ENCODE results near the gene NKD2.
"Not testable (repeated sequence)": the region's sequence is repeated elsewhere in the genome, so short reads cannot be mapped to it uniquely, and the experiment has no call there.

The NKD2 gene

DNA sequence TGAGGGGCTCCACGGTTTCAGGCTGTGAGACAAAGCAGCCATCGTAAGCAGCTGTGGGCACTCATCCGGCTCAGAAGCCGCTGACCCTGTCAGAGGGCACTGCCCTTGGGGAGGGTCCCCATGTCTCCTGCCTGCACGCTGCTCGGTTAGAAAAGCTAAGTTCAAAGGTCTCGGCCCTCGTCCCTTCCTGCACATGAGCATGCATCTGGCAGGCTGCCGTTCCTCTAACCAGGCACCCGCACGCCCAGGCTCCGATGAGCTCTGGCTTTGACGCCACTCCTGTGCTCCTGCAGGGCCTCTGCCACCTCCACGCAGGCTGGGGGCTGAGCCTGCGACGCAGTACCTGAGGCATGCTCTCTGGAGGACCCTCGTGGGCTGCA lies 51.3 kb downstream of the NKD2 start:
- no peak for DNase-seq

DNA sequence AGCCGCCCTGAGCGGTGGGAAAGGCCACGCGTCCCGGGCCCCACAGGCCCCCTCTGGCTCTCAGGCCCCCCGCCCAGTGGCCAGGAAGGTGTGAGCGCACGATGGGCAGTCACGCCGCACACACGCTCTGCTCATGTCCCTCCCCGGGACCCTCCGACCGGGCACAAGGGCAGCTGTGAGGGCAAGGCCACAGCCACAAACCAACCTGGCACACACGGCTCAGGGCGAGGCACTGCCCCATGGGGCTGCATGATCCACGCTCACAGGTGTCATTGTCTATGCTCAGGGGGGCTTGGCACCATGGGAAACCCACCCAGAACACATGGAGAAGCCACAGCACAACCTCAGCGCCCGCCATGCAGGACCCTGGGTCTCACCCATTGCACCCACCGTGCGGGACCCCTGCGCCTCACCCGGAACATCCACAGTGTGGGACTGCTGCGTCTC lies 52.0 kb downstream of the NKD2 start:
- no peak for DNase-seq

DNA sequence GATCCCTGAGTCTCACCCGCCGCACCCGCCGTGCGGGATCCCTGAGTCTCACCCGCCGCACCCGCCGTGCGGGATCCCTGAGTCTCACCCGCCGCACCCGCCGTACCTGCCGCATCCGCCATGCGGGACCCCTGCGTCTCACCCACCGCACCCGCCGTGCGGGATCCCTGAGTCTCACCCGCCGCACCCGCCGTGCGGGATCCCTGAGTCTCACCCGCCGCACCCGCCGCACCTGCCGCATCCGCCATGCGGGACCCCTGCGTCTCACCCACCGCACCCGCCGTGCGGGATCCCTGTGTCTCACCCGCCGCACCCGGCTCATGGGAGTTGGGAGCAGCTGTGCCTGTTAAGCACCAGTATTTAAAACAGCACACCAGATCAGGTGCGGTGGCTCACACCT lies 52.7 kb downstream of the NKD2 start:
- not testable (repeated sequence) for DNase-seq

DNA sequence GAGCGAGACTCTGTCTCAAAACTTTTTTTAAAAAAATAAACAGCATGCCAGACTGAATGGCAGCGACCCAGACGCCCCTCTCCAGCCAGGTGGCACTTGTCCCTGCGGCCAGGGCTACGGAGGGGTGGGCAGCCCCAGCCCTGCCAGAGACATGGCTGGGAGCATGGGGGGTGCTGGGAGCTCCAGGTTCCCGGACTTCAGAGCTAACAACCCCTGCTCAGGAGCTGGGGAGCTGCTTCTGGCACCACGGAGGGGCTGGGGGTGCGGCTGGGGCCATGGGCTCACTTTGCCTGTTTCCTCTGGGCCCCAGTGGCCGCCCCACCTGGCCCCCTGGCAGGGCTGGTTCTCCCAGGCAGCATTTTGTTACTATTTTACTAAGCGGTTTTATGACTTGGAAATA lies 53.3 kb downstream of the NKD2 start:
- DNase-seq = no peak

DNA sequence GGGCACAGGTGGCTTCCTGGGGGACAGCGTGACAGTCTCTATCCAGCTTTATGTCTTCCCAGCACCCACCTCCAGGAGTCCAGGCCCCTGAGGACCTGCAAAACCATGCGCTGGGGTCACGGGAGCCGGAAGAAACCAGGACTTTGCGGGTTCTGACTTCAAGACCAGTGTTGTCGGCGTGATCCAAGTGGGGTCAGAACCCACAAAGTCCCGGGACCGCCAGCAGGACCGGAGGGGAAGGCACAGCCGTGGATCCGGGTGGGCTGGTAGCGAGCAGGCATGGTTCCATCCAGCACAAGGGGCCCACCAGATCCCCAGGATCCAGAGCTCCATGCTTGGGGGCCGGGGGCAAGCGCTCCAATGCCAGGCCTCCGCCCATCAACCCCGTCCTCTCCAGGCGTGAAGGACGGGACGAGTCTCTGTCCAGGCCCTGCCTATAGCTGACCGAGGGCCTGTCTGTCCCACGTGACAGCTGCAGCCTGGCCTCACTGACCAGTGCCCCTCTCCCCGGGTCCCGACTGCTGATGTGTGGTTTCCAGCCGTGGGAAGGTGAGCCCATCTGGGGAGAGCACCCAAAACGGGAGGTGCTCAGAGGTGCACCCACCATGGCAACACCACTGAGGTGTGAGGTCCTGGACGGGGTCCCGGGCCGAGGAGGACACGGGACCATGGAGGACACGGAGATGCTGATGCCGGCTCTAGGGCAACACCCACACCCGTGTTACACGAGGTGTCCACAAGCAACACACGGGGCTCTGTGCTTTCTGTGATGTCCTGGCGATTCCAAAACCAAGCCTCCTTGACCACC lies 54.4 kb downstream of the NKD2 start:
- no peak for DNase-seq

DNA sequence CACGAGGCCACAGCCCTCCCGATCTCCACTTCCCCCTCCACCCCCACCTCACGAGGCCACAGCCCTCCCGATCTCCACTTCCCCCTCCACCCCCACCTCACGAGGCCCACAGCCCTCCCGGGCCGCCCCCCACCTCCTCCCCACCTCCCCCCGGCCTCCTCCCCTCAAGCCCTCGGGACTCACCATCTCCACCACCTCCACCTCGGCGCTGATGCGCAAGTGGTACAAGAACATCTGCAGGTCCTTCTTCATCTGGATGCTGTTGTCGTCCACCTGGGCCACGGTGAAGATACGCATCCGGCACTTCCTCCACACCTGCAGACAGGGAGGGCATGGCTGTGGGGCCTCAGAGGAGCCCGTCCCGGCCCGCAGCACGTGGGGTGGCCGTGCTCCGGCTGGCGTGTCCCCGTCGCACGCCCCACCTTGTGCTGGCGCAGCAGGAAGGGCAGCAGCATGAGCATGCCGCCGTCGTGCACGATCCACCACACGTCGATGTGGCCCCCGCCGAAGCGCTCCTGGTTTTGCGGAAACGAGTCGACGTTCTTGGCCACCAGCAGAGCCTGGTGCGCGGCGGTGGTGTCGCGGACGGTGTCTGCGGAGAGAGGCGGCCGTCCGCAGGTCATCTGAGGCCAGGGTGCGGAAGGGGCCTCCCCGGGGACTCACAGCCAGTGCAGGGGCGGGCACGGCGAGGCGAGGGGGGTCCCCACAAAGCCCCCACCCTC lies 55.2 kb downstream of the NKD2 start:
- no peak for DNase-seq

DNA sequence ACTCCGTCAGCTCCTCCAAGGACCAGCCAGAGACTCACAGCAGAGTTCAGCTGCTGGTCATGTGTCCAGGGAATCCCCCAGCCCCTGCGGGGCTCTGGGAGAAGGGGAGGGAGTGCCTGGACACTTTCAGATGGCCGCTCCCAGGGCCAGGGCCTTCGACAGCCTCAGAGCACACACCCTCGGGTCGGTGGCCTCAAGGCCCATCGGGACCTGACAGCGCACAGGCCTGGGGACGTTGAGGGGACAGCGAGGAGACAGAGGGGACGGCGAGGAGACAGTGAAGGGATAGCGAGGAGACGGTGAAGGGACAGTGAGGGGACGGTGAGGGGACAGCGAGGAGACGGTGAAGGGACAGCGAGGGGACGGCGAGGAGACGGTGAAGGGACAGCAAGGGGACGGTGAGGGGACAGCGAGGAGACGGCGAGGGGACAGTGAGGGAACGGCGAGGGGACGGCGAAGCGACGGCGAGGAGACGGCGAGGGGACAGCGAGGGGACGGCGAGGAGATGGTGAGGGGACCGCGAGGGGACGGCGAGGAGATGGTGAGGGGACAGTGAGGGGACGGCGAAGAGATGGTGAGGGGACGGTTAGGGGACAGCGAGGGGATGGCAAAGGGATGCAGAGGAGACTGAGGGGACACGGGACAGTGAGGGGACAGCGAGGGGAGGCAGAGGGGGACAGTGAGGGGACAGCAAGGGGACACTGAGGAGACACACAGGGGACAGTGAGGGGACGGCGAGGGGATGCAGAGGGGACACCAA lies 56.0 kb downstream of the NKD2 start:
- no peak for DNase-seq

DNA sequence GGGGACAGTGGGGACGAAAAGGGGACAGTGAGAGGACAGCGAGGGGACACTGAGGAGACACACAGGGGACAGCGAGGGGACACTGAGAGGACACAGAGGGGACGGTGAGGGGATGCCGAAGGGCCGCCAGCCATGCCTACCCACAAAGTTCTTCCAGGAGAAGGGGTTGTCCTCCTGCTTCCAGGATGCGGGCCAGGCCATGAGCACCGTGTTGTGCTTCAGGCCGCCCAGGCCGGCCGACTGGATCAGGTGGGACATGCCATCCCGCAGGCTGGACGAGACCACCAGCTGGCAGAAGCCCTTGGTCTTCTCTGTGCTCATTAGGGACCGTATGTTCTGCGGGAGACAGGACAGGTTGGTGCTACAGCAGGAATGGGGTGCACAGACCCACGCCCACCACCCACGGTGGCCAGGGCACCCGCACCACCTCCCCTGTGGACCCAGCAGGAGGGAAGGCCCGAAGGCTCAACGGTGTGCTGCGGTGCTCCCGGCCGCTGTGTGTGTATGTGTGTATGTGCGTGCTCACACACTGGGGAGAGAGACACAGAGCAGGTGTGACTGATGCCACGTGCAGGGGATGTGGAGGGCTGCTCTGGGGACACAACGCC lies 56.6 kb downstream of the NKD2 start:
- DNase-seq = no peak

DNA sequence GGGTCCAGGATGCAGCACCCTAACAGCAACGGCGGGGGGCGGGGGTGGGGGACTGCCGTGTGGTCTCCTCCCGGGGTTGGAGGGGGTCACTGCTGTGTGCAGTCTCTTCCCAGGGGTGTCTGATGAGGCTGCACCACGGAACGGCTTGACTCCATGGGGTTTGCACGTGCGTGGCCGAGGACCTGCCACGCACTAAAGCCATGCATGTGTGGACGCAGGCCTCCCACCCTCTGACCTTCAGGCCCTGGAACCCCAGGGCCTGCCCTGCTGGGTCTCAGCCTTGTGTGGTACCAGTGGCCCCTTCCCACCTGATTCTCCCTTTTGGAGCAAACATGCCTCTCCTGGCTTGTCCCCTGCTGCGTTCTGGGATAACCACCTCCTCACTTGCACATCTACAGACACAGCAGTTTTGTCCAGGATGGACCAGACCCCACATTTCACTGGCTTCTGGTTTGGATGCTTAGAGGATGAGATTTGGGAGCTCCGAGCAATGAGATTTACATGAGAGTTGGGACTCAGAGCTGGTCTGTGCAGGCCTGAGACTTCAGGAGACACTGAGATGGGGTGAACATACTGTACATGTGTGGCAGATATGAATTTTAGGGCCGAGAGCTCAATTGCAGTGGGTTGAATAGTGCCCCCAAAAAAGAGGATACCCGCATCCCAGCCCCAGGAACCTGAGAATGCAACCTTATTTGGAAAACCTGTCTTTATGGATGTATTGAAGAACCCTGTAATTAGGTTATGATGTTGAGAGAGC lies 57.5 kb downstream of the NKD2 start:
- no peak for DNase-seq

DNA sequence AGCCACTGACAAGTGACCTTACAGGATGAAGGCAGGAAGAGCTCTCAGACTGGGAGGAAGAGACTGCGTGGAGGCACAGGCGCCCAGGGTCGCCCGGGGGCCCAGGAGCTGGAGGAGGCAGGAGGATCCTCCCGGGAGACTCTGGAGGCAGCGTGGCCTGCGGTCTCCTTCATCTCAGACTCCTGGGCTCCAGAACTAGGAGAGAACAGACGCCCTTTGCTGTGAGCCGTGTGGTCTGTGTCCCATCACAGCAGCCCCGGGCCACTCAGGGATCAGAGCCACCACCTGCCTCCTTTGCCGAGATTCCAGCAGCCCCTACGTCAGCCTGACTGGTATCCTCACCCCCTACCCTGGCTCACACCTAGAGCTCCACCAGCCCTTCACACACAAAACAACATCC lies 58.1 kb downstream of the NKD2 start:
- DNase-seq = no peak

DNA sequence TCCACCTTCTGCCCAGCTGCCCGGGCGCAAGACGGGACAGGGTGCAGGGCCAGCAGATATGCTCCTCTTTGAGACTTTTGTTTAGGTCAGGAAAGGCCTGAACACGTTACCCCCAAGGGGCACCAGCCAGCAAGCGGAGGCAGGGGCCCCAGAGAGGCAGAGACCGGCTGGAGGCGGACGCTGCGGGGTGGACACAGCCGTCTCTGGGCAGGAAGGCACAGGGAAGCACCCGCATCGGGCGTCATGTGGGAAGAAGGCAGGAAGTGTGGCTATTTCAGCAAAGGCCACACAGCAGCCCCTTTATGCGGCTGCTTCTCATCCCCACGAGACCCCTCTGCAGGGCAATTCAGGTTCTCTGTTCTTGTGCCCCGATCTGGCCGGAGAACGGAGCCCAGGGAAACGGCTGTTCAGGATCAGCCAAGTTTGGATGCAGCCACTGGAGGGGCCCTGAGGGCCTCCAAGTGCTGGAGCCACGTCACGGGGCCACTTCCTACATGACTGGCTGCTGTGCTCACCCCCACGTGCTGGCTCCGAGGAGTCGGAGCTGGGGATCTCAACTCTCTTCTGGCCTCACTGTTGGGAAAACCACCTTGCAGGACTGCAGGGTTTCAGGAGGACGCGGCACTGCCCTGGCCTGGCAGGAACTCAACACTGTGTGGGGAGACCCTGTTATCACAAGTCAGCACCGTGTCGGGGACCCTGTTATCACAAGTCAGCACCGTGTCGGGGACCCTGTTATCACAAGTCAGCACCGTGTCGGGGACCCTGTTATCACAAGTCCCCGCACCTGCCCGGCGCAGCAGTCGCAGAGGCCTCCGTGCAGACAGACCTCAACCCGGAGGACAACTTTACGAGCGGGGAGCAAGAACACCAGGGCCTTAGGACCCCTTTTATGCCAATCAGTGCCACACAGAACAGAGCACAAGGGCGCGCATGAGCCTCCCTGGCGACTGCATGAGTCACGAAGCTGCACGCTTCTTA lies 58.8 kb downstream of the NKD2 start:
- no peak for DNase-seq

DNA sequence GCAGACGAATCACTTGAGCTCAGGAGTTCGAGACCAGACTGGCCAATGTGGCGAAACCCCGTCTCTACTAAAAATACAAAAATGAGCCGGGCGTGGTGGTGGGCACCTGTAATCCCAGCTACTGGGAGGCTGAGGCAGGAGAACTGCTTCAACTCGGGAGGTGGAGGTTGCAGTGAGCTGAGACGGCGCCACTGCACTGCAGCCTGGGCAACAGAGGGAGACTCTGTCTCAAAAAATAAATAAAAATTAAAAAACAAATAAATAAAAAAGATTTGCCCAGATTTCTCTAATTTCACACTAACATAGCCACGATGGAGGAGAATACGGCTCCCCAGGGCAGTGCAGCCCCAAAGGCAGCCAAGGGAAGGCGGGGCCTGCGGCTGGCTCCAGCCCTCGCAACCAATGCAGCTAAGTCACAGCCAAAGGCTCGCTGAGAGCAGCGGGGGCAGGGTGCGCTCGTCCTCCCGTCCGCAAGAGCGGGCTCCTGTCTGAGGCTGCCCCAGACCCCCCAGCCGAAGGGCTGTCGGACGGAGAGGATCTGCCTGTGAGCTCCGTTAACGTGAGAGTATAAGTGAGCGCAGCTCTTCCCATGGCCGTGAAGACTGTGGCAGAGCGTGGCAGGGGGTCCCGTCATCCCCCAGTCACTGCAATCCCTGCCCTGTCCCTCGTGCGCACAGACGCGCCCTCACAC lies 59.7 kb downstream of the NKD2 start:
- no peak for DNase-seq

DNA sequence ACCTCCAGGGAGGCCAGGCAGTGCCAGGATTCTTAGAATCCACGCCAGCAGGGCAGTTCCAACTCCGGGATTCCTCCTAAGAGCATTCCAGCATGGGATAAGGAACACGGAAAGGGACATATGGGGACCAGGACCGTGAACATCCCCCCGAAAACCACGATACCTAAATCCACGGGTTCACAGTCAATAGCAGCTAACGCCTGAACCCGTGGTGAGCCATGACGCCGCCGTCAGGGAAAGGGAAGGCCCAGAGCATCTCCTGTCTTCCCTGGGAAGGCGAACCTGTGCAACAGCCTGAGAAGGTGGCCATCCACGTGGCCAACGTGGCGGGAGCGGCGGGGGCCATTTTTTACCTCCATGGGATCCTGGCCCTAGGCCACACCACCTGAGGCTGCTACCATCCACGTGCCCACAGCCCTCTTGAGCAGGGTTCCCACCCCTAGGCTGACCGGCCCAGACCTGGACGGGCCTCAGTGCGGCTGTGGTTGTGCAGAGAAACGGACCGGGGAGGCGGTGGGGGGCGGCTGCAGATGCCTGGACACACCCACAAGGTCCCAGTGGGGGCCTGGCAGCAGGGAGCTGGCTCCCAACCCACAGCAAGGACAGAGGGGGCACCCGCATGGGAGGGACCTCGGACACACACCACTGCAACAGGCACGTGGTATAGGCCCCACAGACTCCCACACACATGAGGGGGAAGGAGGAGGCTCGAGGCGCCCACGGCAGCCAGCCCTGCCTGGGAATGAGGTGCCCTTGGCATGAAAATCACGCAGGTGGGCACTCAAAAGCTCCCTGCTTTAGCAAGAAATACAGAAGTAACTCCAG lies 60.5 kb downstream of the NKD2 start:
- no peak for DNase-seq

DNA sequence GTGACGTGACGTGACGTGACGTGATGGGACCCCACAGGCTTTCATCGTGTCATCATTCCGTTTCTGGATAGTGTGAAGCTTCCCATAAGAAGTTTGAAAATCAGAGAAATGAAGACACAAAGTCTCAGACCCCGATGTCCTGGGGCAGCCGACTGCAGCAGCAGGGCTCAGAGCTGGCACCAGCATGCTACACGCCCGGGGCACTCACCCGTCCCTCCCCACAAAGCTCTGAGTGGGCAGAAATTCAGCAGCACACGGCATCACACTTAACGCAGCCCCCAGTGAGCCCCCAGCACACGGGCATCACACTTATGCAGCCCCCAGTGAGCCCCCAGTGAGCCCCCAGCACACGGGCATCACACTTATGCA lies 61.1 kb downstream of the NKD2 start:
- DNase-seq = no peak

DNA sequence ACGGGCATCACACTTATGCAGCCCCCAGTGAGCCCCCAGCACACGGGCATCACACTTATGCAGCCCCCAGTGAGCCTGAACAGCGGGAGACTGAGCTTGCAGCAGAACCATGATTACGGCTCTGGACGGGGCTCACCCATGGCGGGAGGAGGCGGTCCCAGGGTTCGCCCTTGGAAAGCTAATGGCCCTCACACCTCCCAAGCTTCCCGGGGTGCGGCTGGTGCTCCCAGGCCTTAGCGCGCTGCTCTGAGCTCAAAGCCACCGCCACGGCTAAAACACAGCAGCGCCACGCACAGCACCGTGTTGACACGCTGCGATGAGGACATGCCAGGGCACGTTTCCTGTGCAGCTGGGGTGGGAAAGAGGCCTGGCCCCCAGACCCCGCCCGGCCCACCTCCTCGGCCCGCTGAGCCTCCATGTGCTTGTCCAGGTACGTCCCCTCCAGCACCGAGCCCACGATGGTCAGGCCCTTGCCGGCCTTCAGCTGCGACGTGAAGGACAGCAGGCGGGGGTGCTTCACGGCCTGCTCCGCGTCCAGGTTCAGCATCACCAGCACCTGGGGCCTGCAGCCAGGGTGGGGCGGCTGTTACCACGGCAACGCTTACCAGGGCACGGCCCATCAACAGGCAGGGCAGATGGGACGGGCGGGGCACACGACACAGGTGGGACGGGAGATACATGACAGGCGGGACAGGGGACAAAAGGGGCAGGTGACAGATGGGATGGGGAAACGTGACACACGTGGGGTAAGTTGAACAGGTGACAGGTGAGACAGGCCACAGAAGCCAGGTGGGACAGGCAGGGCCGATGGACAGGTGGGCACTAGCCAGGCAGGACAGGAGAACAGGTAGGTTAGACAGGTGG lies 64.9 kb downstream of the NKD2 start:
- no peak for DNase-seq

DNA sequence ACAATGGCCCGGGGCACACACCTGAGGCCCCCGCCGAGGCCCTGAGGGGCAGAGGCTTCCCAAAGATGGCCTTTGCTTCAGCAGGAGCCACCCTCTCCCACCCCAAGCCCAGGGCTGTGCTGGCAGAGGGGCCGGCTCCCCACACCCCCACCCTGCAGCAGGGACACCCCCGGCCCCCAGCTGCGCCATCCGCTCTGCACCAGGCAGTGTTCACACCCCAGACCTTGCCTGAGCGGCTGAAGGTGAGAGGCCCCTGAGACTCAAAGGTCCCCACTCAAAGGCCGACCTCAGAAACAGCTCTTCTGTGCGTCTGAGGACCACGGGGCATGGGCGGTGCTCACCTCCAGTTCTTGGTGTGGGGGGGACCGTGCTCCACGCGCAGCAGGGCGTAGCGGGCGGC lies 65.6 kb downstream of the NKD2 start:
- DNase-seq = no peak

DNA sequence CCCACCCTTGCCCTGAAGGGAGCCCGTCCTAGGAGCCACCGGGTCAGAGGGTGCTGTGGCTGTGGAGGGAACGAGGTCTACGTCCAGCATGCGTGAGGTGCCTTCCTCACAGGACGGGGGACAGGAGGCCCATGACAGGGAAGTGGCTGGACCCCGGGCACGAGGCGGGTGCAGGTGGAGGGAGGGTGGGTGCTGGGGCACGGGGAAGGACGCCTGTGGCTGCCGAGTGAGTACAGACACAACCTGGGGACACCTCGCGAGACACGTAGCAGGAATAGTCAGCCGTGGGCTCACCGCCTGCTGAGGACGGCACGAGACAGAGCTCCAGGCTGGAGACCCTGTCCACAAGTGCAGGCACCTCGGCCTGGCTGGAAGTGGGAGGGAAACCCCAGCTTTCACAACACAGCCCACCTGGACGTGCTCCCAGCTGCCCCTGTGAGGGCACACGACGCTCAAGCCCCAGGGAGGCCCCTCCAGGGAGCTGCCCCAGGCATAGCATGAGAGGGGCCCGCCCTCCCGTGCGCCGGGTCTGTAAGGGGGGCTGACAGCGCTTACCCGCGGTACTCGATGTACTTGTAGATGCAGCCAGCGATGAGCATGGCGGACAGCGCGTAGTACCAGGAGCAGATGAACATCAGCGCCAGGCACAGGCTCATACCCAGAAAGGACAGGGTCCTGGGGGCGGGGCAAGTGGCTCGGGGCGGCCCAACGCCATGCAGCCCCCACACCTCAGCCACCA lies 66.4 kb downstream of the NKD2 start:
- no peak for DNase-seq

DNA sequence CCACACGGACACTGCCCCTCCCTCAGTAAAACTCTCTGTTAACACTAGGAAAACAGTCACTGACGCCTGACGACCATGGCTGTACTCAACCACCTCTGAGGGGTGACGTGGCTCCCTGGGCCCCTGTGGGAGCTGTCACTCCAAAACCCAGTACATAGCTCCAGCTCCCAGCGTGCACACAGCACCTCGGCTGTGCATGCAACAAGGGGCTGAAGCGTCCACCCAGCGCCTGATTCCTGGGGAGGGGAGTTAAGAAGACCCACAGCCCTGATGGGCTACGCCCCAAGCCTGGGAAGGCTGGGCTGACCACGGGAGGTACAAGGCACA lies 66.9 kb downstream of the NKD2 start:
- no peak for DNase-seq
